AG09319 (cell line): ENCODE results near the gene CTIF.

ENCODE experiments used
- DNase-seq: peaks from one replicate; pipeline ENCODE4 v3.0.0-alpha.2; 2010; ENCODE audit warnings: low read depth; ENCODE audit errors: extremely low read depth
- TF ChIP-seq, protein P1 (sequence below): IDR thresholded peaks from 2 replicates; pipeline ENCODE4 v1.5.1; 2011; ENCODE audit warnings: low read depth, mild to moderate bottlenecking, inconsistent platforms, low read length, moderate library complexity

Gene CTIF

GRCh38 chr18:48695671-48696070, 156.8 kb downstream of the CTIF start:
- TF ChIP-seq, protein P1, sequence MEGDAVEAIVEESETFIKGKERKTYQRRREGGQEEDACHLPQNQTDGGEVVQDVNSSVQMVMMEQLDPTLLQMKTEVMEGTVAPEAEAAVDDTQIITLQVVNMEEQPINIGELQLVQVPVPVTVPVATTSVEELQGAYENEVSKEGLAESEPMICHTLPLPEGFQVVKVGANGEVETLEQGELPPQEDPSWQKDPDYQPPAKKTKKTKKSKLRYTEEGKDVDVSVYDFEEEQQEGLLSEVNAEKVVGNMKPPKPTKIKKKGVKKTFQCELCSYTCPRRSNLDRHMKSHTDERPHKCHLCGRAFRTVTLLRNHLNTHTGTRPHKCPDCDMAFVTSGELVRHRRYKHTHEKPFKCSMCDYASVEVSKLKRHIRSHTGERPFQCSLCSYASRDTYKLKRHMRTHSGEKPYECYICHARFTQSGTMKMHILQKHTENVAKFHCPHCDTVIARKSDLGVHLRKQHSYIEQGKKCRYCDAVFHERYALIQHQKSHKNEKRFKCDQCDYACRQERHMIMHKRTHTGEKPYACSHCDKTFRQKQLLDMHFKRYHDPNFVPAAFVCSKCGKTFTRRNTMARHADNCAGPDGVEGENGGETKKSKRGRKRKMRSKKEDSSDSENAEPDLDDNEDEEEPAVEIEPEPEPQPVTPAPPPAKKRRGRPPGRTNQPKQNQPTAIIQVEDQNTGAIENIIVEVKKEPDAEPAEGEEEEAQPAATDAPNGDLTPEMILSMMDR: no peak
- DNase-seq: no peak

GRCh38 chr18:48696218-48696617, 157.4 kb downstream of the CTIF start:
- TF ChIP-seq, protein P1: no peak
- DNase-seq: no peak

GRCh38 chr18:48697441-48697840, 158.6 kb downstream of the CTIF start:
- TF ChIP-seq, protein P1: no peak
- no peak for DNase-seq

DNA sequence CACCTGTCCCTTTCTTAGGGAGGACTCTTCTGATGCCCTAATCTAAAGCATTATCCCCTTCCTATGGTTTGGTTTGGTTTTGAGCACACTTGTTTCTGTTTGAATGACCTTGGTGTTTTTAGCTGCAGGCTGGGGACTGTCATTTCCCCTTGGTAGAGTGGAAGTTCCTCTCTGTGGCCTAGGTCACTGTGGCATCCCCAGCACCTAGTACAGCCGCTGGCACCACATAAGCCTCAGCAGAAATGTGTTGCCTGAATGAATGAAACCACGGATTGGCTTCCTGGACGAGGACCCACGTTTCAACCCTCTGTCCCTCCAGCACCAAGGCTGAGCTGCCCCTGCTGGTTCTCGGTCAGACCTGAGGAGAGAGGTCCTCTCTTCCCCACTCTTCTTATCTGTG, 159.9 kb downstream of the CTIF start:
- DNase-seq: no peak
- TF ChIP-seq, protein P1: no peak

DNA sequence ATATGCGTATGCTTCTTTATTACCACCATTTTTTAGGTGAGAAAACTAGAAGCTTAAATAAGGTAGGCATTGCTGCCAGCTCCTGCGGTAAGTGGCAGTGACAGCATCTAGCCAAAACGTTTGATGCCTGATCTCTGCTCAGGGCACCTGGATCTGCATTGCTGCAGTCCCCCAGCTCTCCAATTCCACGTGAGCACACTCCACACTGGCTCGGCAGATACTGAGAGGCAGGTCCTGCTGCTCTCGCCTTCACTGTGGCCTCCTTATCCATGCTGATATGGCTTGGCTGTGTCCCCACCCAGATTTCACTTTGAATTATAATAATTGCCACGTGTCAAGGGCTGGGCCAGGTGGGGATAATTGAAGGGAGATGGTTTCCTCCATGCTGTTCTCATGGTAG, 160.9 kb downstream of the CTIF start:
- TF ChIP-seq, protein P1: no peak

GRCh38 chr18:48700446-48700845, 161.6 kb downstream of the CTIF start:
- TF ChIP-seq, protein P1: no peak
- no peak for DNase-seq

More for the DNA sequence above, 160.9 kb downstream of the CTIF start:
- no peak for DNase-seq

DNA sequence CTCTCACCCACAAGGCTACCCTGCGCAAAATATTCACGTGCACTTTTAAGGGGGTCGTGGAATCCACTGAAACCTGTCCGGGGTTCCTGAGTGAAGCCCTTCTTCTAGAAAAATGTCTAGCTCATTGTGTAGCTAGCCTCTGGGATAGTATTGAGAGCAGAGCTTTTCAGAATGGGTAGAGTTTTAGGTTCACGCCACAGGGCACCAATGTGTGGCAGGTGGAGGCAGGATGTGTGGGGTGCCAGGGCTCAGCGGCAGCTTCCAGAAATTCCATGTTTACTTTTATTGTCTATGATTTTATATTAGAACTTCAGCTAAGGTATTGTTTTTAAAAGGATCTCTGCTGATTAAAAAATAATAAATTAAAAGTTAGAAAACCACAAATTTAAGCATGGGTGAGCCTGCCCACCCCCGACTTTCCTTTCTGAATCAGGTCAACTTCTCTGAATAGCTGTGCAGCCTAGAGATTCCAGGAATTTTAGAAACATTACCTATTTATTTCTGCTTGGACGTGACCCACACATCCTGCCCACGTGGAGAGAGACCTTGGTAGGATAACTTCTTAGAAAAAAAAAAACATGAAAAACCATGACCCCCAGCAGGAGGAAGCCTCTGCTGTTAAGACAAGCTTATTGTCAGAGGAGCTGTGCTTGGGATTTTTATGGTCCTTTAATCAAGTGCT, 163.7 kb downstream of the CTIF start:
- no peak for DNase-seq
- TF ChIP-seq, protein P1: no peak
